Stimulated activated CD4-positive, alpha-beta T cell treated with anti-CD3 and anti-CD28 coated beads, Interleukin-1b, Interleukin-23, amount 100 ng/mL, for 48 hours (primary cell): Measurements from ENCODE around the gene VASP.
"Not testable (repeated sequence)": the region's sequence is repeated elsewhere in the genome, so short reads cannot be mapped to it uniquely, and the experiment has no call there.

ENCODE experiments used
- DNase-seq: peaks from one replicate; pipeline ENCODE4 v3.0.0-alpha.2; 2020

VASP gene

DNA sequence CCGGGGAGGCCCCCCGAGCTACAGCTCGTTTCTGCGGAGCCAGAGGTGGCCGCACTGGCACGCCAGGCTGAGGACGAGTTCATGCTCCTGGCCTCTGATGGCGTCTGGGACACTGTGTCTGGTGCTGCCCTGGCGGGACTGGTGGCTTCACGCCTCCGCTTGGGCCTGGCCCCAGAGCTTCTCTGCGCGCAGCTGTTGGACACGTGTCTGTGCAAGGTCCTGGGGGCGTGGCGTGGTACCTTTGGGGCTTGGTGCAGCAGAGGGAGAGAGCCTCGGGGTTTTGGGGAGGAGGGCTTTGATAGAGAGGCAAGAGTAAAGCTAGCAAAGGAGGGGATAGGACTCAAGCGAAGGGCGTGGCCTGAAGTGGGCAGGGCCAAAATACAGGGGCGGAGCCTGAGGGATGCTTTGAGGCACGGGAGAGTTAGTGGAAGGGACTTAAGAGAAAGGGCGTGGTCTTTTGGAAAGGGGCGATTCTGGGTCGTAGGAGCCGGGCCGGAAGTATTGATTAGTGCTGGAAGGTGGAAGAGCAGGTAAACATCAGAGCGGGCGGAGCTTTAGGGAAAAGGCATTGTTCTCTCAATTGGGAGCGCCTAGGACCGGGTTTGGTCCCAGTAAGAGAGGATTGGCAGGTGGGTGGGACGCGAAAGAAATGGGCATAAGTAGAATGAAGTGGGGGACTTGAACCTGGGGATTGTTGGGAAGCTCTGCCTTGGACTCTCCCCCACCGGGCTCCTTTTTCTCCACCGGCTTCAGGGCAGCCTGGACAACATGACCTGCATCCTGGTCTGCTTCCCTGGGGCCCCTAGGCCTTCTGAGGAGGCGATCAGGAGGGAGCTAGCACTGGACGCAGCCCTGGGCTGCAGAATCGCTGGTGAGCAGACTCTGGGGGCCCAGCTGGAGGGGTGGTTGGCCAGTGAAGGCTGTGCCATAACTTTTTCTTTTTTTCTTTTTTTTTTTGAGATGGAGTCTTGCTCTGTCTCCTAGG is 7.8 kb upstream of the VASP start:
- peak; percentile 80 for DNase-seq

DNA sequence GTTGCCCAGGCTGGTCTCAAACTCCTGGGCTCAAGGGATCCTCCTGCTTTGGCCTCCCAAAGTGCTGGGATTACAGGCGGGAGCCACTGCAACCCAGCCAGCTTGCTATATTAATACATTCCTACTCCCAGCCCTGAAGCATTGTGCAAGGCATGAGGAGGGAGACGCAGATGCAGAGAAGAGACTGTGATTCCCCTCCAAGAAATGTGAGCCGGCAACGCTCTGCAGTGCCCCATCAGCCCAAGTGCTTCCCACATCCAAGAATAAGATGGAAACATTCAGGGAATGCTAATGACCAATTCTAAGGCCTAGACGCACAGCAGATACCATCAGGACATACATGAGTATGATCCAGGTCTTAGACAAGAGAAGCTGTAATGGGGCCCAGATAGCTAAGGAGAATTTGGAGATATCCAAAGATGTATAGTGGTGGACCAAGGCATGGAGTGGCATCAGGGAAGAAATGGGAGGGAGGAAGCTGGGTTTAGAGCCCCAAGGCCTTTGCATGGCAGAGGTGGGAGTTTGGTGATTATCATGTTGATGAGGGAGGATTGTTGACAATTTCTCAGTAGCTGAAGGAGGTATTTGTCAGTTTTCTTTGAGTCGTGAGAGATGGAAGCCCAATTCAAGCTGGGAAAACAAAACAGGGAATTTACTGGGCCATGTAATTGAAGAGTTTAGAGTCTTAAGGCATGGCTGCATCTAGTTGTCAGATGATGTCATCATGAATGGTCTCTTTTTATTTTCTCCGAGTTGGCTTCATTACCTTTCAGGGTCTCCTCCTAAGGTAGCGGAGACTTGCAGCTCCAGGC is 6.2 kb upstream of the VASP start:
- no peak for DNase-seq

DNA sequence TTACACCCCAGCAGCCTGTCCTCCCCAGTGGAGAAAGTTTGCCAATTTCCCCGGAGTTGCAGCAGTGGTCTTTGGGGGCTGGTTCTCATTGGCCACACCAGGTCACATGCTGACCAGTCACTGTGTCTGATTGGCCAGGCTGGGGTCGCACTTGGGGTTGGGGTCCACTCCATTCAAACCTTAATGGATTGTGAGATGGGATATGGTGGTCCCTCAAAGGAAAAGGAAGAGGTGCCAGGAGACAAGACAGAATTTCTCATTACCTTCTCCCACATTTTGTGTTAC is 5.6 kb upstream of the VASP start:
- DNase-seq = no peak

DNA sequence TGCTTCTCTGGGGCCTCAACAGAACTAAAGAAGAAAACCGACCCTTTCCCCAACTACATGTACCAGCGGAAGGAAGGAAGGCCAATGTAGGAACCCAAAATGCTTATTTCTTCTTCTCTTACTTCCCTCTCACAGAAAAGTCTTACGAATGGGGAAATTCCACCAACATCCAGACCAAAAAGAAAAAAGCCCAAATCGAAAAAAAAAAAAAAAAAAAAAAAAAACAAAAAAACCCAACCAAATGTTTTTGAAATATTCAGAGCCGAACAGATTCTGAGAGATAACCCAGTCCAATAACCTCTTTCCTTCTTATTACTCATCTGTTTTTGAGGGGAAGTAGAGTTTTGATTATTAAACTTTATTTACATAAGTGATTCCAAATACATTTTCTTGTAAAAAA is 5.2 kb upstream of the VASP start:
- DNase-seq = no peak

DNA sequence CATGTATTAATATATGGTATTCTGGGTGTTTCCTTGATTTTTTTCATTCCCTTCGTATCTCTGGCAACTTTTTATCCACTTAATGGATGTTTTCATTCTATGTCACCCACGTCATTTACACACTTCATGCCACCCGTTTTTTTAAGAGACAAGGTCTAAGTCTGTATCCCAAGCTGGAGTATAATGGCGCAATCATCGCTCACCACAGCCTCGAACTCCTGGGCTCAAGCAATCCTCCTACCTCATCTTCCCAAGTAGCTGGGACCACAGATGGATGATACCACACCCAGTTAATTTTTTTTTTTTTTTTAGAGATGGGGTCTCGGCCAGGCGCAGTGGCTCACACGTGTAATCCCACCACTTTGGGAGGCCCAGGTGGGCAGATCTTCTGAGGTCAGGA is 3.4 kb upstream of the VASP start:
- DNase-seq = no peak

DNA sequence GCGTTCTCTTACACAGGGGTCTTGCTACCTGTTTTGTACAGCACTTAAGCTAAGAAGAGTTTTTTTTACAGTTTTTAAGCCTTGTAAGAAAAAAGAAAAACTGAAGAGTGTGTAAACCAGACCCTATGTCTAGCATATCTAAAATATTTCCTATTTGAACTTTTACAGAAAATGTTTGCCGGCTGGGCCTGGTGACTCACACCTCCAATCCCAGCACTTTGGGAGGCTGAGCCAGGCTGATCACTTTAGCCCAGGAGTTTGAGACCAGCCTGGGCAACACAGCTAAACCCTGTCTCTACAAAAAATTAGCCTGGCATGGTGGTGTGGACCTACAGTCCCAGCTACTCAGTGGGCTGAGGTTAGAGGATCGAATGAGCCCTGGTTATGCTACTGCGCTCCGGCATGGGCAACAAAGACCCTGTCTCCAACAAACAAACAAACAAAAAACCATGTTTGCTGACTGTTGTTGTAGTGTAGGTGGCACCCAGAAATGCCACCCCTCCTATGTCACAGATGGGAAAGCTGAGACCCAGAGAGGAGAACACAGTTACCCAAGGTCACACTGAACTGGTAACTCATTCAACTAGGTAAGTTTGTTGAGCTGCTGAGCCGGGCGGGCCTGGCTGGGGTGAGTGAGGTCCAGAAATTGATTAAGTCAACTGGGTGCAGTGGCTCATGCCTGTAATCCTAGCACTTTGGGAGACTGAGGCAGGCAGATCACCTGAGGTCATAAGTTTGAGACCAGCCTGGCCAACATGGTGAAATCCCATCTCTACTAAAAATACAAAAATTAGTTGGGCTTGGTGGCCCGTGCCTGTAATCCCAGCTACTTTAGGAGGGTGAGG is 1.9 kb upstream of the VASP start:
- no peak for DNase-seq

DNA sequence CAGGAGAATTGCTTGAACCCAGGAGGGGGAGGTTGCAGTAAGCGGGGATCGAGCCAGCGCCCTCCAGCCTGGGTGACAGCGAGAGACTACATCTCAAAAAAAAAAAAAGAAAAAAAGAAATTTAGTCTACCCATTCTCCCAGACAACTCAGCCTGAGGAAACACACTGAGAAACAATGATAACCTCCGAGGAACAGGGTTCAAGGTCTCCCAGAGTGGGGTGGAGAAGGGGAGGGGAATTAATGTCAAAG is 1.4 kb upstream of the VASP start:
- no peak for DNase-seq

DNA sequence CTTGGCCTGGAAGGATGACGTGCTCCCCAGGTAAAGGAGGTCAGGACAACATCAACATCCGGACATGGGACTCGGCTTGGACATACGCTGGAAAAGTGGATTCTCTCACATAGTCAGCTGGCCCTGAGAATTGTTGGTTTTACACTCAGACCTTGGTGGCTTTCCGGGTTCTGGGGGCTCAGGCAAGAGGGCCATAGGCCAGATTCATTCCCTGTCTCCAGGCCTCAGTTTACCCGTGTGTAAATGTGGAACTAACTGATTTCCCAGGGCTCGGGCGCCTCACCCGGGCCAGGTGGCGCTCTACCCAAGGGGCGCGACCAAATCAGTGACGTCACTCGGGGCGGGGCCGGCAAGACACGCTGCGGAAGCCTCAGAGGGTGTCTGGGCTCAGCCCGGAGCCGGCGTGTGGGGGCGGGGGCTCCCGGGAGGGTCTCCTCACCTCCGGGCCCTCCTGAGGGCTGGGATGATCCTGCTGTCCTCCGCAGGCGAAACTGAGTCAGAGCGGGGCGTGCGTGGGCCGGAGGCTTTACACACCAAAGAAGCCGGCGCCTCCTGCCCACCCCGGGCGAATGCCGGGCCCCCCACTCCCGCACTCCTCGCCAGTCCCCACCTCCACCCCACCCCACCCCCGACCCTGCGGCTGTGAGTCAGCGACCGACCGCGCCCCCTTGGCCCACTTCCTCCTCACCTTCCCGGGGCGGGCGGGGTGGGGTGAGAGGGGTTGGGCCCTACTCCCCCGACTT is 862 bp upstream of the VASP start:
- peak; percentile 99 for DNase-seq

DNA sequence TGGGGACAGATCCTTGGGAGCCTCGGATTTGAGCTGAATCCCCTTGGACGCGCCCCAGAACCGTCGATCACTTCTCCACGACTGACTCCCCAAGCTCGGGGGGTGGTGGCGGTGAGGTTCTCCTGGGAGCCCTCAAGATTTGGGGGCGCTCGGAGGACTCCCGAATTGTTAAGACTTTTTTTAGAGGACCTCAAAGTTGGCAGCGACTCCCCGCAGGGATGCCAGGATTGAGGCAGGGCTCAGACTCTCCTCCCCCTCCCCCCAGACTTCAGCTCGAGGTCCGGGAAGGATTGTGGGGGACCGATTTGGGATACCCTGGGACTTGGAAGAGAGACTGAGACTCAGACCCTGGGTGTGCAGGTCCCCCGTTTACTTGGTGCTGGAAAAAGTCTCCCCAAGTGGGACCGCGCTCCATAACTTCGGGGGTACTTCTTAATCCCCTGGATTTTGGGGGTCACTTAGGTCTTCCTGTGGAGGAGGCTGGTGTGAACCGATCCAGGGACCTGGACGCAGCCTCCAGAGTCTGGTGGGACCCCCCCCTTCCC is 665 bp downstream of the VASP start:
- DNase-seq = no peak

DNA sequence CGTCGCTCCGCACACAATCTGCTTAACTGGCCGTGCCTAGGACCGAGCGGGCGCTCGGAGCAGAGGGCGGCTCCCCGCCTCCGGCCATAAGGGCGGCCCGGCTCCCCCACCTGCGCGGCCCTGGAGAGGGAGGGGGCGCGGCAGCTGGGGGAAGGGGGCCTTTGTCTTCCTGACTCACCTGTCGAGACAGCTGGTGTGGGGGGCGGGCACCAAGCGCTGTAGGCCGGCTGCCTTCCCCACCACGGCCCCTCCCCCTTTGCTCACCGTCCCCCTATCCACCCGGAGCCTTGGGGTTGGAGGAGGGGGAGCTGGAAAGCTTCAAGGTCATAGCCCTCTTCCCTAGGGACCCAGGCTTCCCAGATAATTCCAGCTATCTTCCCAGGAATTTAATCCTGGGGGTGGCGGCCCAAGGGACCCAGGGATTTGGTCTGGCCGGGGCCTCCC is 1.2 kb downstream of the VASP start:
- DNase-seq = peak; percentile 55

DNA sequence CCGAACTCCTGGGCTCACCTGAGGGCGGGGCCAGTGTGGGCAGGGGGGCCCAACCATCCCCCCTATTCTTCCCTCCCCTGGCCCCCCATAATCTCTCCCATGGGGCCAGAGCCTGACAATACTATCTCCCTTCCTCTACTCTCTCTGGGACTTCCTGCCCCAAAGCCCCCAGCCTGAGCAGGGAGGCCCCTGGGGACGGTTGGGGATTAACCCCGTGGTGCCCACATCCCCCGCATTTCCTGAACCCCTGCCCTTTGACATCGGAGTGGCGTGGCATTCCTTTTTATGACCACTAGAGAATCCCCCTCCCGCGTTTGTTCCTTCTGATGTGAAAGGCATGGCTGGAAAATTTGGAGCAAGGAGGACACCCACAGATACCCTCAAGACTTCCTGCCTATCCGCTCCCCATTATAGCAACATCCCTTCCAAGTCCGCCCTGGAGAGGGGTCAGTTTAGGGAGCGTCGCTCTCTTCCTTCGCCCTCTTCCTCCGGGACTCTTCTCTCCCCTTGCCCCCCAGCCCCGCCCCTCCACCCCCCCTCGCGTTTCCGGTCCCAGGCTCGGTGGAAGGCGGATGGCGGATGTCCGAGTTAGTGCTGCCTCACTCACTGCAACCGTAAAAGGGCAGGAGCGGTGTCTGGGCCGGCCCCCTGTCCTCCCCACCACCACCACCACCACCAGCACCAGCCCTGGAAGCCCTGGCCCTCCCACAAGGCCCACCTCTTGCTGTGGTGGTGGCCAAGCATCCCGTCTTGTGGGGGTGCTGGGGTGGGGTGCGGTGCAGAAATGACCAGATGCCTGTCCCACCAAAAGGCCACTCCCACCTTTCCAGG is 1.8 kb downstream of the VASP start:
- DNase-seq = no peak

DNA sequence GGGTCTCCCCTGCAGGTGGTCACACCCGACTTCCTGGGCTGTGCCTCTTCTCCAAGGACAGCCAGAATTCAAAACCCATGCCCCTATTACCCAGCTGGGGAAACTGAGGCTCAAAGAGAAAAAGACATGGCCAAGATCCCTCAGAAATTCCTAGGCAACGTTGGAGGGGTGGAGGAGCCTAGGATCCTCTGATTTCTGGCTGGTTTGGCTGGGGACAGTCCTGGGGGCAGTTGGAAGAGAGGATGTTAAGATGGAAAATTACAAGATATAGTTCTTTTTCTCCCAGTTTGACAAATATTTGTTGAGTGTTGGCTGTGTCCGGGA is 2.4 kb downstream of the VASP start:
- DNase-seq = no peak

DNA sequence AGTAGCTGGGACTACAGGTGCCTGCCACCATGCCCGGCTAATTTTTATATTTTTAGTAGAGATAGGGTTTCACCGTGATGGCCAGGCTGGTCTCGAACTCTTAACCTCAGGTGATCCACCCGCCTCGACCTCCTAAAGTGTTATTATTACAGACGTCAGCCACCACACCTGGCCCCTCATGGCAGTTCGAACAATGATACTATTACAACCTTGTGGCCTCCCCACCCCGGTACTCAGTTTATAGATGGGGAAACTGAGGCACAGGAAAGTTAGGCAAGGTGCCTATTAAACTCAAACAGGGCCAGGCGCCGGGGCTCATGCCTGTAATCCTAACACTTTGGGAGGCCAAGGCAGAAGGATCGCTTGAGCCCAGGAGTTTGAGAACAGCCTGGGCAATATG is 3.1 kb downstream of the VASP start:
- not testable (repeated sequence) for DNase-seq

DNA sequence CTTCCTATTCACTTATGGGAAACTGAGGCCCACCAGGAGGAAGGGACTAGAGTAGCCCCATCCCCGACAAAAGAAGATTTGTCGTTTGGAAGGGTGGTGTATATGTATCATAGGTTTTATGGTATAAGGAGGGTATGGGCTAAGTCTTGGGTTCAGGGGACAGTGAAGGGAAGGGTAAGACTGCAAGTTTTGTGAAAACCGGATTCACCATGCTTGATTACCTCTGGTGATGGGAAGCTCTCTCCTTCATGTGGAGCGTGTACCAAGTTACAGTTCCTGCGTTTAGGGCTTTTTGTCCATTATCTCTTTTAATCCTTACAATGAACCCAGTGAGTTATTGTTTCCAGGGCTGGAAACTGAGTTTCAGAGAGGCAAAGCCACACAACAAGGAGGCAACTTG is 3.8 kb downstream of the VASP start:
- no peak for DNase-seq

DNA sequence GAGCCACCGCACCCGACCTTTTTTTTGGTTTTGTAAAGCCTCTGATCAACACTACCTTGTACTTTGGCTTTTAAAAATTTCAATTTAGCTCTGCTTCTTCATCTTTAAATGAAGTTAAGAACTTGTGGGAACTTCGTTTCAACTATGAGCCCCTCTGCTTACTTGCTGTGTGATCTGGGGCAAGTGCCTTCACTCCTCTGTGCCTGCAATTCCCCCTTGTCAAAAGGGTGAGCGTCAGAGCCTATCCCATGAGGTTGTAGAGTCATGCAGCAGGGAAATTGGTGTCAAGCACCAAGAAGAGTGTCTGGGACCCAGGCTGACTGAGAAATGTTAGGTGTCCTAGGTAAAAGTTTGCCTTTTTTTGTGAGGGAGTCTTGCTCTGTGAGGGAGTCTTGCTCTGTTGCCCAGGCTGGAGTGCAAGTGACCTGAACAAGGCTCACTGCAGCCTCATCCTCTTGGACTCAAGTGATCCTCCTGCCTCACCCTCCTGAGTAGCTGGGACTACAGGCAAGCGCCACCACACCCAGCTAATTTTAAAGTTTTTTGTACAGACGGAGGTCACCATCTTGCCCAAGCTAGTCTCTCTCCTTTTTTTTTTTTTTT is 5.7 kb downstream of the VASP start:
- DNase-seq = no peak

DNA sequence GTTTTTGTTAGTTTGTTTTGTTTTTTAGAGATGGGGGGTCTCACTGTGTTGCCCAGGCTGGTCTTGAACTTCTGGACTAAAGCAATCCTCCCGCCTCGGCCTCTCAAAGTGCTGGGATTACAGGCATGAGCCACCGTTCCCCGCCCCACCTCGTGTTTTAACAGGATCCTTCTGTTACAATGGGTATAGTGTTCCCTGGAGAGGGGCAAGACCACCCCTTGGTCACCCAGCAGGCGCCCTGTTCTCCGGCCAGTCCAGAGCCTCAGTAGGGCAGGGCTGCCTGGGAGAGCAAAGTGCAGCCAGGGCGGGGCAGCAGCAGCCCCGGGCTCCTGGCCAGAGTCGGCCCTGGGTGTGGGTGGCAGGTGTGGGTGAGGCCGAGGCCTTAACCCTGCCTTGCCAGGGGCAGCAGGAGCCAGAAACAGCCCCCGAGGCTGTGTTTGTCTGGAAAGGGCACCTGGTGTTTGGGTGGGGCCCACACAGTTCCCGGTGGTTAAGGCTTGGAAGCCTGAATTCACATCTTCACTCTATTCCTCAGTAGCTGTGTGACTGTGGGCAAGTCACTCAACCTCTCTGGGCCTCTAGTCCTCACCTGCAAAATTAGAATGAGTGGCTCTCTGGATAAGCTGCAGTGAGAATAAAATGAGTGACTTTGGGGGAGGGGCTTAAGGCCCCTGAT is 7.2 kb downstream of the VASP start:
- DNase-seq = no peak

DNA sequence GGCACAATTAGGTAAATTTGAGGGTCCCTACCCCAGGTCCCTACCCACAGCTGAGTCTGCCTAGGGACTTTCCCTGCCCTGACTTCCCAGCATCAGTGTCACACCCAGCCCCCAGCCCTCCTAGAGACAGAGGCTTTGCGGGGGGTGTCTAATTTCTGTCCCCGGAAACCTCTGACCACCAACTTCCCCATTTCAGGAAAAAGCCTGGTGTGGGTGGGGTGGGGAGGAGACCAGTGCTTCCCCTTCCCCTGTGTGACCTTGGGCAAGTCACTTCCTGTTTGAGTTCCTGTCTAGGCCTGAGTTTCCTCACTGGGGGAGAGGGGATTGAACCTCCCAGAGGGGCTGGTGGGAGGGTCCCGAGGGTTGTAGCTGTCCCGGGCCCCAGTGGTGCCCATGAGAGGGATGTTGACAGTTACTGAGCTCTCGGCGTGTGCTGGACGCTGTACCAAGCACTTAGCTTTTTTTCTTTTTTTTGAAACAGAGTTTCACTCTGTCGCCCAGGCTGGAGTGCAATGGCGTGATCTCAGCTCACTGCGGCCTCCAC is 7.9 kb downstream of the VASP start:
- DNase-seq = no peak

DNA sequence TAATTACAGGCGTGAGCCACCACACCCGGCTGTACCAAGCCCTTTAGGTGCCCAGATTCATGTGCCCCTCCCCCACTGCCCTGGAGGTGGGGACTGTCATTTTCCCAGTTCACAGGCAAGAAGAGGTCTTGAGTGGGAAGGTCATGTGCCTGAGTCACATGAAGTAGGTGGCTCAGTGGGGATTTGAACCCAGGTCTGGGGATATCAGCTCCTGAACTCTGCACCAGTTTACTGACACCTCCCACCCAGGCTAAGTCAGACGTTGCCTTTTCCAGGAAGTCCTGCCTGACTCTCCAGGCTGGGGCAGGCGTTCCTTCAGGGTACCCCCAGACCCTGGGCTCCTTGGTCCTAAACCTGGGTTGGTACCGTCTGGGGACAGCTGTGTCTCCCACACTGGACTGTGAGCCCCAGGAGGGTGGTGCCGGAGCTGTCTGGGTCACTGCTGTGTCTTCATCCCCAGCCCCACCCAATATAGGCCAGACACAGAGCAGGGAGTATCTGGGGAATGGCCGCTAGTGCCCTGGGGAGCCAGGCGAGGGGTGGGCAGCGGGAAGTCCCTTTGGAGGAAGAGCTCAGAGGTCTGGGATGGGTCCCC is 8.6 kb downstream of the VASP start:
- DNase-seq = no peak

DNA sequence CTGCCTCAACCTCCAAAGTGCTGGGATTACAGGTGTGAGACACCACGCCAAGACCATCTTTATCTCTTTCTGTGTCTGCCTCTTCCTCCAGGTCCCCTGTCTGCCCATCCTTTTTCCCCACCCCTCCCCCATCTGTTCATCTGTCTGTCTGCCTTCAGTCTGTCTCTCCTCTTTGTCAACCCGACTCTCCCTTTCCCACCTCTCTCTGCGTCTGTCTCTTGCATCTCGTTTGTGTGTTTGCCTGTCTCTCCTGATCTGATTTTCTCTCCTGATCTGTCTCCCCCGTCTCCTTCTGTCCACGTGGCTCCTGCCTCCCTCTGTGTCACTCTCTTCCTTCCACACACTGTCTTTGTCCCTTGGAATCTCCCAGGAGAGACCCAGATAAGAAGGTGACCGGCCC is 10.0 kb downstream of the VASP start:
- DNase-seq = no peak
